GM19438 (cell line): Measurements from ENCODE around the gene POU6F2.
"Not testable (repeated sequence)": the region's sequence is repeated elsewhere in the genome, so short reads cannot be mapped to it uniquely, and the experiment has no call there.

ENCODE experiments used
- ATAC-seq: cut with Tn5 transposase; IDR thresholded peaks from one replicate; pipeline ENCODE4 v1.9.1; 2021; ENCODE audit warnings: low read depth; ENCODE audit not compliant: unreplicated experiment

Gene POU6F2

GRCh38 chr7:39291628-39292410 lies 314.1 kb downstream of the POU6F2 start:
- no peak for ATAC-seq

DNA sequence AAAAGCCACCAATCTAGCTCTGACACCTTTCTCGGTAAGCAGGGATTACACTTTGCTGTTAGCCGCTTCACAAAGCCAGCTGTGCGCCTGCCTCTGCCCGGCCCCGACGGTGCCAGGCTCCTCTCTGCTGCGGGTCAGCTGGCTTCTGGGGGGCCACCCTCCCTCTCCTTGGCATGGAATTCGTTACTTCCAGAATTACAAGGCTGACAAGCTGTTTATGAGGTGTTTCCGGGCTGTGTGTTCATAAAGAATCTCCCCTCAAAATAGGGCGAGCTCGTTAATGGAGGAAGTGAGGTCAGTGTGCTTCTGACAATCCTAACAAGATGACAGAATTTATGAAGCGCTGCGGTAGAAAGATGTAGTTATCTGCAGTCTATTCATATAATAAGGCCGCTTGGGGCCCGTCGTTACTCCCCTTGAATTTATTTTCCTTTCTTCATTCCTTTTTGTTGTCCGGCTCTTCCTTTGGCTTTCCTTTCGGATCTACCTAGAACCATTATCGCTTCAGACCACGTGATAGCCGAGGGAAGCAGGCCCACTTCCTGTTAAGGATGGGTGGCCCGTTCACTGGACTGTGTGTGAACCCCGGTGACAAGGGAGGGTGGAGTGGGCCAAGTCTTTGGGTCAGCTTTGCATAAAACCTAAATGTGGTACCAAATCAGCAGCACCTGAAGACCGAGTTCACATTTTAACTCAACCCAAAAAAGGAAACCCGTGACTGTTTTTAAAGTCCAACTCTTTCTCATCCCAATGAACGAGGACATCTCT lies 315.5 kb downstream of the POU6F2 start:
- no peak for ATAC-seq

GRCh38 chr7:39294022-39294421 lies 316.3 kb downstream of the POU6F2 start:
- no peak for ATAC-seq

DNA sequence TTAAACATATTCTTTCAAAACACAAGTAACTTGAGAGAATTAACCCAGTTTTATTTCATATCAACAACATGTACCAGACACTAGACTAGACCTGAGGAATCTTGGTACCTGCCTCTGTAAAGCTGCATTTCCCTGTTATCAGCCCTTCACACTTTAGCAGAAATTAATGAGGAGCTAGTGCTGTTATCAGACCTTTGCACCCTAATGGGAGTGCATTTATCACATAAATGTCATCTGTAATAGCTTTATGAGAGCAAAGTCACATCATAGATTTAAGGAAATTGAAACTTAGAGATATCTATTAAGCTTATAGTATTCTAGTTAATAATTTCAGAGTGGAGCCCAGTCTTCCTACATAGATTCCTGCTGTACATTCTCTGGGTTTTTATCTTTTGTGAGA lies 318.1 kb downstream of the POU6F2 start:
- ATAC-seq, result no peak

DNA sequence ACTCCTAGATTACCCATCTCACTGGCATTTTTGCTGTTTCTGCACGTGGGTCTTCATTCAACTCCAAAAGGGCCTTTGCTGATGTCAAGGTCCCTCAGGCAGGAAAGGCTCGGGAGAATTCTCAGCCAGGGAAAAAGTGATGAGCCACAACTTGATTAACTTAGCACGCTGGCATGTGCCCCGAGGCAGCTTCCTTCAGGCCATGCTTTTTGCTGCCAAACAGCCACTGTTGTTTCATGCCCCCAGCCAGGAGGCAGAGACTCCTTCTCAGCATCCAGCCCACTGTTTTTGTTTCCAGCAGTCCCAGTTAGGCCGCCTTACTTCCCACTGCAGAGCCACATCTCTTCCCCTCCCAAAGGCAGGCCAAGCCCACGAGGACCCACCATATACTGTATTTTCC lies 322.0 kb downstream of the POU6F2 start:
- ATAC-seq, result no peak

- no peak for ATAC-seq
Observed at GRCh38 chr7:39300276-39300675, 322.6 kb downstream of the POU6F2 start.

GRCh38 chr7:39301543-39301942 lies 323.8 kb downstream of the POU6F2 start:
- ATAC-seq, result no peak

- ATAC-seq, result no peak
Observed at GRCh38 chr7:39304178-39304577, 326.5 kb downstream of the POU6F2 start.

DNA sequence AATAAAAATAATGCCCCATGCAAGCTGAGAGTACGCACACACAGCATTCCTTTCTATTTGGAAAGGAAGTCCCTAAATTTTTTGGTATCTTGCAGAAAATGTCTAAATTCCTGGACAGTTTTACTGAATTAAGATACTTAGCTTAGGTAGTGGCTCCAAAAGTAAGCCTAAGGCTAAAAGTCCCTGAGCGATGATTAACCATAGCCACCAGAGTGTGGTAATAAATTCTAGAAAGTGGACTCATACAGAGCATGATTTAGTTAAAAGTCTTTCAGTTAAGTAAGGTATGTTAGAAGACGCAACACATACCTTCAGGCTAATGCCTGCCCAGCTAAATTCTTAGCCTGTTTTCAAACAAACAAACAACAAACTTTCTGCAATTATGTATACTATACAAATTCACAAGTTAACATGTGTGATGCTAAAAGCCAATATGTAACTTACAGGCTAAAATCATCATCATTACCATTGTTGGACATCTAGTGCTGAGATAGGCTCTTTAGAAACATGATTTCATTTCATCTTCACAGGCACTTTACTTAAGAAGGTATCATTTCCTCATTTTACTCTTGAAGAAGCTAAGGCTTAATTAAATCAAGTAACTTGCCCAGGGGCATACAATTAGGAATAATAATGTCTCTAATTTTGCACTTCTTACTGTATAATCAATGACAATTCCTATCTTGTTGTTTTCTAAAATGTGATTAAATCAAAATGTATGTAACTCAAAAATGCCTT lies 327.1 kb downstream of the POU6F2 start:
- no peak for ATAC-seq

DNA sequence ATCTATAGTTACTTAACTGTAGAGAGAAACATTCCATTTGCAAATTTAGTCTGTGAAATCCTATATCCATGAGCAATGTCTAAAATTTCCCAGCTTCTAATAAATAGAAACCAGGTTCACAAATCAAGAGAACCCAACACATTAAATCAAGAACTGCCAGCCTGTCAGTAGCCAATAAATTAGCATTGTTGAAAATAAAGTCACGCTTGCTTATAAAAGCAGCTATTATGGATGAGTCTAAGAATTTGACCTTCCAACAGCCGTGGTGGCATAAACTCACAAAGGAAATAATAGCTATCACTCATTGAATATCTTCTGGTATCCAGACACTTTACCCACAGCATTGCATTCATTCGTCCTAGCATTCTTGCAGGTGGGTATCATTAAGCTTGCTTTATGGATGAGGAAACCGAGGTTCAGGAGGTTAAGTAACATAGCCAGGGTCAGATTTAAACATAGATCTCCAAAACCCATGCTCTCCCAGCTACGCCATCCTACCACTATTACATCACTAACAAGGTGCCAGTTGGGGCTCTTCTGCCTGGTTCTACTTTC lies 328.4 kb downstream of the POU6F2 start:
- no peak for ATAC-seq

DNA sequence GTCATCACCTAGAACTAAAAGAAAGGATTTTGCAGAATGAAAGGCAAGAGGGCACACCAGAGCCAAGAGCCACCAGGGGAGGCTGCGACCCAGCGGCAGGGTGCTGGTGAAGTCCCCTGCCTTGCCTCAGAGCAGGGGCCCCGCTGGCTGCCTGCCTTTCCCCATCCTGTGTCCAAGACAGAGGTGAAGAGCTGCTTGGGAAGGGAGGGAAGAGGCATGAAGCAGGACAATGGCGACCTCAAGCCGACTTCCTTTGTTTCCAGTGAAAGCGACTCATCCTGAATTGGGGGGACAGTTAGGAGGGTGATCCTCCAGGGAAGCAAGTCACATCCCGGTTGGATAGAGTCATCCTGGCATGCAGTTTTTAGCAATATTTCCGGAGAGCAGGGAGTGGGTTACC lies 333.0 kb downstream of the POU6F2 start:
- ATAC-seq, result no peak

DNA sequence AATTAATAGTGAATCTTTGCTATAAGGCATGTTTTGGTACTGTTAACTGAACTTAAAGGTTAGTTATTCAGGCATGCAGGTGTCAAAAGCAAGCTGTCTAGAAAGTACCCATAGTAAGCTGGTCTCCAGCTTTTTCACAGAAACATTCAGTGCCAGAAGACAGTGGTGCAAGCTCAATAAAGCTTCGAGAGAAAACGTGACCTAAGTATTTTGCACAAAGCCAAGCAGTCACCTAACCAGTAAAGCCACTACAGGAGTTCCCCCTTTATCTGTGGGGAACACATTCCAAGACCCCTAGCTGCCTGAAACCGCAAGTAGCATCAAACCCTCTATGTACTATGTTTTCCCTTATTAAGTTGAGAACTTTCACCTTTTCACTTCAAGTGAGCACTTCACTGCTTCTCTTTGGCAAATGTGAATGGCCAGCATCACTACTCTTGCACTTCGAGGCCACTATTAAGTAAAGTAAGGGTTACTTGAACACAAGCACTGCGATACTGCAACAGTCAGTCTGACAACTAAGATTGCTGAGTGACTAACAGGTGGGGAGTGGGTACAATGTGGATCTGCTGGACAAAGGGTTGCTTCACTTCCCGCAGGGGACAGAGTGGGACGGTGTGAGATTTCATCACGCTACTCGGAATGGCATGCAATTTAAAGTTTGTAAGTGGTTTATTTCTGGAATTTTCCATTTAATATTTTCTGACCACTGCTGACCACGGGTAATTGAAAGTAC lies 334.7 kb downstream of the POU6F2 start:
- no peak for ATAC-seq

DNA sequence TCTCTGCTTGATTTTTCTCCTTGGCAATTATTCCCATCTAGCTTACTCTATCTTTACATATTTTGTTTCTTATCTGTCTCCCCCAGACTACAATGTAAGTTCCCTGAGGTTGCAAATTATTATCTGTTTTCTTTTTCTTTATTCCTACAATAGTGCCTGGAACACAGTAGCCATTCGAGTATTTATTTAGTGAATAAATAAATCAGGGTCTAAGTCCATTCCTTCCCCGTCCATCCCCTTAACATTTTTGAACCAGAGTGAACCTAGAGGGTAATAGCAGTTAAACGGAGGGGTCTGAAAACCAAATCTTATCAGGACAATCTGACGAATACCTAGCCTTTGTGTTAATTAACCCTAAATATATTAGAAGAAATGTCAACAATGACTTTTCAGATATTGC lies 335.7 kb downstream of the POU6F2 start:
- no peak for ATAC-seq

- ATAC-seq, result no peak
Observed at GRCh38 chr7:39313974-39314373, 336.3 kb downstream of the POU6F2 start.

DNA sequence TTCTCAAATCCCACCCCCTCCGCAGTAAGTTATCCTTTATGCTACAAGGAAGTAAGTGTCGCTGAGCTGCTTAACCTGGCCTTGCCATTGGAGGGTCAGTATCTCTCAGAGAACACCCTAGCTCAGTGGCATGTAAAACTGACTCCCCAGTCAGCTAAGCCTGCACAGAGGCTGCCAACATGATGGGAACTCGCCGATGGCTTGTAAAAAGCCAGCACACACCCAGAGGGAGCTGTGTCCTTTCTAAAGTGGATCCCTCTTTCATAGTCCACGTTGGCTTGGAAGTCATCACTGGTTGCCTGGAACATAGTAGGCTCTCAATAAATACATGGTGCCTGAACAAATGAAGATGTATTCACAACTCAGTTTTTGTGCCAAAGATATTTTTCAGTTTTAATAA lies 339.4 kb downstream of the POU6F2 start:
- no peak for ATAC-seq

- ATAC-seq, result no peak
Observed at GRCh38 chr7:39317896-39318295, 340.2 kb downstream of the POU6F2 start.

DNA sequence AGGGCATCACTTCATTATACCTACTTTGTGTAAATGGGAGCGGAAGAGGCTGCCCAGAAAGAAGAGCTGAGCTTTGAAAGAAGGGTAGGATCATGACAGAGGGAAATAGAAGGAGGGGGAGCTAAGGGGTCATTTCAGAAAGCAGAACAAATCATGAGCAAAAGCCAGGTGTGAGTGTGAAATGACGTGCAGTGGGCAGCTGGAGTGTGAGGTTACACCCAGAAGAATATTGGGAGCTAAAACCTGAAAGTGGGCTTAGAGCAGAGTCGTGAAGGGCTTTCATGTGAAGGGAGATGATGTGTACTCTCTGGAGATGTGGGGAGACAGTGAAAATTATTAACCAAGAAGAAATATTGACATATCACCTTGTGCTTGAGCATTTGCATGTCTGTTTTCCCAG lies 343.5 kb downstream of the POU6F2 start:
- ATAC-seq, result no peak

DNA sequence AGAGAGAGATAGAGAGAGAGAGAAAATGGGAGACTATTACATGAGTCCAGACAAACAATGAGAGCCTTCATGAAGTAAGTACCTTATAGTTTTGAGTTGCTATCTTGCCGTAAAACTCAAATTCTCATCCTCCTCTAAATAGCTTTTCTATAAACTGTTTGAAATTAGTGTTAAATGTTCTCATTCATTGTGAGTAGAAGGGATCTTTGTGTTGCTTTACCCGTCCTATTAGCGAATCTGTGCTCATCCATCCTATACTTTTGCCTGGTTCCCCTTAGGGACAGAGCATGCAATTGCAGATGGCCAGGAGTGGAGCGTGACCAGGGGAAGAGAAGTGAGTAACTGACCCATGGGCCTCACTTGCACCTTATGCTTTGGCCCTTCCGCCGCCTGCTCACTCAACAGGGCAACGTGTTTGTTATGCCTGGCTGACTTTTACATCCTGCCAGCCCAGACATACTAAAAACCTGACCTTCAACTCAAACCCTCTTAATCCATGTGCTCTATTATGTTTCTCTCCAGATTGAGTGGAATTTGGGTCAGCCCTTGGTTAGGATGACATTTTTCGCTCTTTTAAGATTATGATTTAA lies 344.3 kb downstream of the POU6F2 start:
- ATAC-seq, result peak; percentile 51

DNA sequence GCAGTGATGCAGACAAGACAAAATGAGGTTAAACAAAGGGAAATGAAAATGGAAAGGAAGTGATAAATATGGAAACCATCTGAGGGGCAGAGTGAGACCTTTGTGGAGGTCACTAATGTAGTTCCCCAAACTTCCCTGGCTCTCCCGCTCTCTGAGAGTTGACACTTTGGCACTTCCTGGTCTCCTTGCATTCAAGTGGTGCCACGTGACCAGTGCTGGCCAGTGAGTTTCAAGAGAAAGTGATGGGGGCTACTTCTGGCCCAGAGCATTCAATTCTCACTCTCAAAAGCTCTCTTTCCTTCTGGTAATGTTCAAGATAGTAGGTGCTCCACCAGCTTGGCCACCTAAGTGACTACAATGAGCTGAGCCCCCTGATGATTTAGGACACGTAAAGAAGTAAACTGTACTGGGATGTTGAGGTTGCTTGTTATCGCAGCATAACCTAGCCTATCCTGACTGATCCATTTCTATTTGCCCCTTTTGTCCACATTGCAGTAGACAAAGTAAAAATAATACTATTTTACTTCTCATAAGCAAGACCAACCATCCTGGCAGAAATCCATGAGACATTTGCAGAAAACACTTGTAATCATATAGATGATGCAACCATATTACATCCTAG lies 346.5 kb downstream of the POU6F2 start:
- ATAC-seq, result no peak

DNA sequence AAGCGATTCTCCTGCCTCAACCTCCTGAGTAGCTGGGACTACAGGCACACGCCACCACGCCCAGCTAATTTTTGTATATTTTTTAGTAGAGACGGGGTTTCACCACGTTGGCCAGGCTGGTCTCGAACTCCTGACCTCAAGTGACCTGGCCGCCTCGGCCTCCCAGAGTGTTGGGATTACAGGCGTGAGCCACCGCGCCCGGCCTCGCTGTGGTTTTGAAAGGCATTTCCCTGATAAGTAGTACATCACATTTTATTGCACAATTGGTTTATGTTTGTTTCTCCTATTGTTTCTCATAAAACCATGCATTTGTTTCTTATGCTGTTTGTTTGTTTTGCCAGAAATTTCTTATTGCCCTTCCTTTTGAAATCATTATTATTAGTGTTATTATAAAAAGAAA lies 353.9 kb downstream of the POU6F2 start:
- not testable (repeated sequence) for ATAC-seq
